ENCODE measurements around the gene CRTC3.

Gene CRTC3

GRCh38 chr15:90594301-90594738, 64.6 kb downstream of the CRTC3 start:
- no peak for DNase-seq (ENCODE audit: low read depth)

GRCh38 chr15:90595763-90596155, 66.0 kb downstream of the CRTC3 start:
- no peak for DNase-seq (ENCODE audit: low read depth)

- DNase-seq (ENCODE audit: low read depth) = no peak
These were observed 67.2 kb downstream of the CRTC3 start for GRCh38 chr15:90596943-90597342.

GRCh38 chr15:90597577-90597976, 67.9 kb downstream of the CRTC3 start:
- DNase-seq (ENCODE audit: low read depth) = no peak

GRCh38 chr15:90598031-90598577, 68.4 kb downstream of the CRTC3 start:
- DNase-seq (ENCODE audit: low read depth) = peak; percentile 25

- DNase-seq (ENCODE audit: low read depth) = no peak
These were observed 69.0 kb downstream of the CRTC3 start for GRCh38 chr15:90598679-90599078.

- DNase-seq (ENCODE audit: low read depth) = no peak
These were observed 69.4 kb downstream of the CRTC3 start for GRCh38 chr15:90599116-90599515.

- no peak for DNase-seq (ENCODE audit: low read depth)
These were observed 69.9 kb downstream of the CRTC3 start for GRCh38 chr15:90599644-90600043.

GRCh38 chr15:90600954-90601353, 71.2 kb downstream of the CRTC3 start:
- no peak for DNase-seq (ENCODE audit: low read depth)

GRCh38 chr15:90603893-90604292, 74.2 kb downstream of the CRTC3 start:
- peak; percentile 31 for DNase-seq (ENCODE audit: low read depth)

GRCh38 chr15:90606641-90607040, 76.9 kb downstream of the CRTC3 start:
- no peak for DNase-seq (ENCODE audit: low read depth)

GRCh38 chr15:90607361-90607760, 77.6 kb downstream of the CRTC3 start:
- no peak for DNase-seq (ENCODE audit: low read depth)

- DNase-seq (ENCODE audit: low read depth) = no peak
These were observed 79.8 kb downstream of the CRTC3 start for GRCh38 chr15:90609242-90610180.

GRCh38 chr15:90610190-90610589, 80.5 kb downstream of the CRTC3 start:
- DNase-seq (ENCODE audit: low read depth) = peak; percentile 62

GRCh38 chr15:90611157-90611556, 81.4 kb downstream of the CRTC3 start:
- no peak for DNase-seq (ENCODE audit: low read depth)

- peak; percentile 13 for DNase-seq (ENCODE audit: low read depth)
These were observed 87.4 kb downstream of the CRTC3 start for GRCh38 chr15:90617171-90617570.

GRCh38 chr15:90617668-90618097, 88.0 kb downstream of the CRTC3 start:
- DNase-seq (ENCODE audit: low read depth) = no peak

- DNase-seq (ENCODE audit: low read depth) = no peak
These were observed 88.8 kb downstream of the CRTC3 start for GRCh38 chr15:90618330-90619125.

GRCh38 chr15:90619468-90619867, 89.7 kb downstream of the CRTC3 start:
- no peak for DNase-seq (ENCODE audit: low read depth)

GRCh38 chr15:90619939-90620338, 90.2 kb downstream of the CRTC3 start:
- no peak for DNase-seq (ENCODE audit: low read depth)

GRCh38 chr15:90620379-90621067, 90.8 kb downstream of the CRTC3 start:
- no peak for DNase-seq (ENCODE audit: low read depth)

- DNase-seq (ENCODE audit: low read depth) = no peak
These were observed 94.1 kb downstream of the CRTC3 start for GRCh38 chr15:90623854-90624253.

Data from ELR (cell line).